ENCODE data around the gene TMC3. TPM values are rescaled to one million over a fixed set of nuclear protein-coding genes. Genes with fewer than 3 reads are reported as not detected.

TMC3 gene
- total and polyA plus RNA-seq, 4 donors, result 0.03 TPM; not detected in 3

GRCh38 chr15:81291916-81292522, 82.0 kb downstream of the TMC3 start:
- no peak for TF ChIP-seq CTCF (IDR thresholded peaks at IDR 0.05; ENCODE audit: control extremely low read depth, extremely low read depth)
- H3K27me3 ChIP-seq (ENCODE audit: control insufficient read depth in 3 of 3, insufficient read depth in 3 of 3, low read length in 2 of 3), result no peaks in the 10 kb centered on the region
- no peak overlapping the region for H3K4me3 ChIP-seq
- no peak overlapping the region for H3K9ac ChIP-seq (ENCODE audit: insufficient read depth in 1 of 2, low read length in 2 of 2)
- 68 to 77% methylated on average over 5 of the region's 5 CpGs for WGBS, 2 donors
- H3K36me3 ChIP-seq (ENCODE audit: control insufficient read depth in 4 of 4, insufficient read depth in 4 of 4, low read length in 4 of 4), result peaks cover 0 to 5% (median 1%) of the 10 kb centered on the region in 4 donors
- H3K4me1 ChIP-seq (ENCODE audit: control insufficient read depth in 5 of 5, insufficient read depth in 5 of 5, low read length in 5 of 5), result peaks cover 0 to 12% (median 0%) of the 10 kb centered on the region in 5 donors
- no peak overlapping the region for H3K27ac ChIP-seq (ENCODE audit: low read depth in 1 of 2, low read length in 1 of 2)
- ATAC-seq (ENCODE audit: insufficient read depth, low FRiP score) (no peak), DNase-seq (peak in 1 of 3 donors; percentile 1)
- no peaks in the 10 kb centered on the region for H3K9me3 ChIP-seq (ENCODE audit: control insufficient read depth in 4 of 4, insufficient read depth in 3 of 4, low read length in 3 of 4)

- Histone ChIP-seq H3K4me1 (ENCODE audit: control insufficient read depth in 5 of 5, insufficient read depth in 5 of 5, low read length in 5 of 5) (peaks cover 0 to 13% (median 0%) of the 10 kb centered on the region in 5 donors), H3K9ac (ENCODE audit: insufficient read depth in 1 of 2, low read length in 2 of 2) (no peak overlapping the region), H3K4me3 (no peak overlapping the region), H3K9me3 (ENCODE audit: control insufficient read depth in 4 of 4, insufficient read depth in 3 of 4, low read length in 3 of 4) (no peaks in the 10 kb centered on the region), H3K27me3 (ENCODE audit: control insufficient read depth in 3 of 3, insufficient read depth in 3 of 3, low read length in 2 of 3) (no peaks in the 10 kb centered on the region), H3K27ac (ENCODE audit: low read depth in 1 of 2, low read length in 1 of 2) (no peak overlapping the region), H3K36me3 (ENCODE audit: control insufficient read depth in 4 of 4, insufficient read depth in 4 of 4, low read length in 4 of 4) (peaks cover 0 to 11% (median 1%) of the 10 kb centered on the region in 4 donors)
- DNase-seq, result no peak
- WGBS, 2 donors, result 92 to 93% methylated on average over 4 of the region's 4 CpGs
- no peak for TF ChIP-seq CTCF (IDR thresholded peaks at IDR 0.05; ENCODE audit: control extremely low read depth, extremely low read depth)
- no peak for ATAC-seq (ENCODE audit: insufficient read depth, low FRiP score)
Measured at GRCh38 chr15:81289910-81290309, 84.1 kb downstream of the TMC3 start.

- ATAC-seq (ENCODE audit: insufficient read depth, low FRiP score), result no peak
- H3K36me3 ChIP-seq (ENCODE audit: control insufficient read depth in 4 of 4, insufficient read depth in 4 of 4, low read length in 4 of 4), result peaks cover 0 to 11% (median 1%) of the 10 kb centered on the region in 4 donors
Measured at GRCh38 chr15:81288616-81289015, 85.4 kb downstream of the TMC3 start.

More at GRCh38 chr15:81288616-81289015, 85.4 kb downstream of the TMC3 start:
- Histone ChIP-seq H3K4me3 (no peak overlapping the region), H3K27me3 (ENCODE audit: control insufficient read depth in 3 of 3, insufficient read depth in 3 of 3, low read length in 2 of 3) (no peaks in the 10 kb centered on the region), H3K4me1 (ENCODE audit: control insufficient read depth in 5 of 5, insufficient read depth in 5 of 5, low read length in 5 of 5) (peaks cover 0 to 8% (median 0%) of the 10 kb centered on the region in 5 donors), H3K9me3 (ENCODE audit: control insufficient read depth in 4 of 4, insufficient read depth in 3 of 4, low read length in 3 of 4) (no peaks in the 10 kb centered on the region), H3K9ac (ENCODE audit: insufficient read depth in 1 of 2, low read length in 2 of 2) (no peak overlapping the region), H3K27ac (ENCODE audit: low read depth in 1 of 2, low read length in 1 of 2) (no peak overlapping the region)
- no peak for TF ChIP-seq CTCF (IDR thresholded peaks at IDR 0.05; ENCODE audit: control extremely low read depth, extremely low read depth)
- WGBS, 2 donors, result 76 to 82% methylated on average over 8 of the region's 8 CpGs
- peak in 1 of 3 donors; percentile 0 for DNase-seq

All from lung (tissue), 12 donors.